Upper lobe of left lung (tissue), 6 donors: Measurements from ENCODE around the gene RNF38. TPM values are rescaled to one million over a fixed set of nuclear protein-coding genes. Genes with fewer than 3 reads are reported as not detected.
"Not testable (repeated sequence)": the region's sequence is repeated elsewhere in the genome, so short reads cannot be mapped to it uniquely, and the experiment has no call there.

Experiments
- ATAC-seq, 2 donors: fragments of 200-7000 bp; cut with Tn5 transposase; one replicate each; pipeline ENCODE4 v1.9.1; 2022; ENCODE audit warnings: mild to moderate bottlenecking in 2 of 2, moderate library complexity in 2 of 2; ENCODE audit not compliant: low FRiP score in 2 of 2
- DNase-seq, 2 donors: peaks; one replicate each; pipeline ENCODE4 v3.0.0-alpha.2; 2019 to 2020
- H3K27ac ChIP-seq, 4 donors: fragments of 200-600 bp; sonication (generic); one replicate each; pipeline ENCODE4 v1.5.1; 2016 to 2019
- H3K27me3 ChIP-seq, 4 donors: fragments of 200-600 bp; sonication (generic); one replicate each; pipeline ENCODE4 v1.5.1; 2017 to 2019
- H3K36me3 ChIP-seq, 4 donors: fragments of 200-600 bp; sonication (generic); one replicate each; pipeline ENCODE4 v1.5.1; 2016 to 2019
- H3K4me1 ChIP-seq, 4 donors: fragments of 200-600 bp; sonication (generic); one replicate each; pipeline ENCODE4 v1.5.1; 2018 to 2019
- H3K4me3 ChIP-seq, 4 donors: fragments of 200-600 bp; sonication (generic); one replicate each; pipeline ENCODE4 v1.5.1; 2017 to 2019; ENCODE audit warnings: mild to moderate bottlenecking in 2 of 4, moderate library complexity in 1 of 4
- H3K9me3 ChIP-seq, 4 donors: fragments of 200-600 bp; sonication (generic); one replicate each; pipeline ENCODE4 v1.5.1; 2018 to 2019
- EP300 ChIP-seq, 4 donors: sonication (generic); formaldehyde crosslinking; IDR thresholded peaks; one replicate each; pipeline ENCODE4 v1.5.1; 2017; ENCODE audit warnings: antibody characterized with exemption in 4 of 4, control low read depth in 2 of 4
- POLR2A ChIP-seq, 4 donors: fragments of 450-650 bp; IDR thresholded peaks; one replicate each; pipeline ENCODE4 v1.5.1; 2016 to 2017; ENCODE audit warnings: antibody characterized with exemption in 4 of 4, mild to moderate bottlenecking in 2 of 4
- POLR2AphosphoS5 ChIP-seq, 2 donors: sonication (generic); formaldehyde crosslinking; IDR thresholded peaks; one replicate each; pipeline ENCODE4 v1.5.1; 2017; ENCODE audit warnings: antibody characterized with exemption in 2 of 2
- WGBS, 2 donors: methylation state at CpG; one replicate each; pipeline ENCODE4 v1.1.5; 2017 to 2018; 5-methylcytosine and 5-hydroxymethylcytosine counted together
- total RNA-seq, 6 donors: library from RNA; depleted of rRNA in 4 of 6; stranded (reverse); fragments of >200 nt in 4 of 6; gene quantifications; one replicate each; pipeline versions ENCODE4 v1.1.0 to v1.2.1, GENCODE V29; 2016 to 2021
- TF ChIP-seq, protein P1 (sequence below), 6 experiments: fragments of 450-650 bp in 4 of 6; fragments of 200-600 bp in 2 of 6; sonication (generic) in 2 of 6; IDR thresholded peaks; one replicate each; pipeline ENCODE4 v1.5.1; 2016 to 2019; ENCODE audit warnings: antibody characterized with exemption in 6 of 6
- donor health status: DM: no; HTN: no; CAD: no; lungs with moderate emphysema.
- donor health status: DM: no; HTN: yes; CAD: no; lungs with severe emphysema.

Gene RNF38
- total RNA-seq: 10 to 100 TPM; 17.4 to 41.9 (median 34.3) TPM

DNA sequence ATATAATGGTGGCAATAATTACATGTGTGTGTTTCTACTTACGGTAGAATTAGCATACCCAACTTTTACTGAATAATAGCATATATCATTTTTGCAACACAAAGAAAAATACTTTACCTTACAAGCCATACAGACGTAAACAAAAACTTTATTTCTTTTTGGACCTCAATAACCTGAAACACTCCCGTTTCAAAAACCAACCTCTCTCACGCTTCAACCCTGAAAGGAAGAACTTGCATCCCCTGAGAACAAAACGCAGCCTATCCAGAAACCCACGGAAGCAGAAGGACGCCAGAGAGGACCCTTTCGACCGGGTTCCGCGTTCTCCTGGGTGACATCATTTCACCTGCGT, at the start of gene RNF38:
Gene RNF38, minus strand, starts transcription at position 290 of the 352 bp plus-strand sequence. Its CDS starts 161 bp downstream, at position 129.
- Histone ChIP-seq H3K27ac (peak within 1 kb of the TSS; percentile 93 to 97 (median 96)), H3K36me3 (peaks cover 0 to 6% (median 0%) of the 10 kb centered on the region in 4 donors), H3K4me1 (peaks cover 16 to 33% (median 21%) of the 10 kb centered on the region in 4 donors), H3K27me3 (no peaks in the 10 kb centered on the region), H3K9me3 (no peaks in the 10 kb centered on the region), H3K4me3 (peak within 1 kb of the TSS; percentile 63 to 94 (median 90))
- no peak for ATAC-seq
- no peak for DNase-seq
- no peak for TF ChIP-seq POLR2A (IDR thresholded peaks at IDR 0.05)
- no peak for TF ChIP-seq POLR2AphosphoS5 (IDR thresholded peaks at IDR 0.05)
- TF ChIP-seq, protein P1, sequence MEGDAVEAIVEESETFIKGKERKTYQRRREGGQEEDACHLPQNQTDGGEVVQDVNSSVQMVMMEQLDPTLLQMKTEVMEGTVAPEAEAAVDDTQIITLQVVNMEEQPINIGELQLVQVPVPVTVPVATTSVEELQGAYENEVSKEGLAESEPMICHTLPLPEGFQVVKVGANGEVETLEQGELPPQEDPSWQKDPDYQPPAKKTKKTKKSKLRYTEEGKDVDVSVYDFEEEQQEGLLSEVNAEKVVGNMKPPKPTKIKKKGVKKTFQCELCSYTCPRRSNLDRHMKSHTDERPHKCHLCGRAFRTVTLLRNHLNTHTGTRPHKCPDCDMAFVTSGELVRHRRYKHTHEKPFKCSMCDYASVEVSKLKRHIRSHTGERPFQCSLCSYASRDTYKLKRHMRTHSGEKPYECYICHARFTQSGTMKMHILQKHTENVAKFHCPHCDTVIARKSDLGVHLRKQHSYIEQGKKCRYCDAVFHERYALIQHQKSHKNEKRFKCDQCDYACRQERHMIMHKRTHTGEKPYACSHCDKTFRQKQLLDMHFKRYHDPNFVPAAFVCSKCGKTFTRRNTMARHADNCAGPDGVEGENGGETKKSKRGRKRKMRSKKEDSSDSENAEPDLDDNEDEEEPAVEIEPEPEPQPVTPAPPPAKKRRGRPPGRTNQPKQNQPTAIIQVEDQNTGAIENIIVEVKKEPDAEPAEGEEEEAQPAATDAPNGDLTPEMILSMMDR (IDR thresholded peaks at IDR 0.05): no peak
- TF ChIP-seq EP300 (IDR thresholded peaks at IDR 0.05): no peak
- 0 to 1% methylated on average over 12 of the region's 12 CpGs for WGBS, 2 donors

DNA sequence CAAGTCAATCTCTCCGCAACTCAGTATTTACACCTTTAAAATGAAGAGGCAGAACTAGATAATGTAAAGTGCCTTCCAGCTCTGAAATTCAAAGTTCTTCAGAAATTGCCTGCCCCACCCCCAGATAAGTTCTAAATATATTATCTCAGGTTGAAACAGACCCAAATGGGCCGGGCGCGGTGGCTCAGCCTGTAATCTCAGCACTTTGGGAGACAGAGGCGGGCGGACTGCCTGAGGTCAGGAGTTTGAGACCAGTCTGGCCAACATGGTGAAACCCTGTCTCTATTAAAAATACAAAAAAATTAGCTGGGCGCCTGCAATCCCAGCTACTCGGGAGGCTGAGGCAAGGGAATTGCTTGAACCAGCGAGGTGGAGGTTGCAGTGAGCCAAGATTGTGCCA, 48.5 kb upstream of the RNF38 start:
- not testable (repeated sequence) for H3K27me3 ChIP-seq, H3K9me3 ChIP-seq, H3K36me3 ChIP-seq, H3K4me1 ChIP-seq, H3K27ac ChIP-seq, ATAC-seq, DNase-seq, H3K4me3 ChIP-seq
- WGBS, 2 donors: 89 to 92% methylated on average over 9 of the region's 9 CpGs

DNA sequence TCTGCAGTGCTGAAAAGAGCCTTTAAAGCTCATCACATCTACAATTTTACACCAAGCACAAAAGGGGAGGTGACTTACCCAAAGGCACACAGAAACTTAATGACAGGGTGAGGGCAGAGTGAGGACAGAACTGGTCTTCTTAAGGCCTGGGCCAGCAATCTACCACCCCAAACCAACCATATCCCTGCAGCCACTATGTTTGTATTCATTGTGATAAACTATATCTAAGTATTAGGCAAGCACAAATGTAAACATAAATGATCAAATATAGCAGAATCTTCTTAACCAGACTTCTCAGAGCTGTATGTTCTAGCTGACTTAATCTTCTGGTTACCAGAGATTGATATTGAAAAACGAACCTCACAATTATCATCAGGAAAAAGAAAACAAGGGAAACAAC, 47.9 kb upstream of the RNF38 start:
- TF ChIP-seq POLR2AphosphoS5 (IDR thresholded peaks at IDR 0.05) (no peak), EP300 (IDR thresholded peaks at IDR 0.05) (no peak), POLR2A (IDR thresholded peaks at IDR 0.05) (no peak)
- TF ChIP-seq, protein P1 (IDR thresholded peaks at IDR 0.05): no peak

DNA sequence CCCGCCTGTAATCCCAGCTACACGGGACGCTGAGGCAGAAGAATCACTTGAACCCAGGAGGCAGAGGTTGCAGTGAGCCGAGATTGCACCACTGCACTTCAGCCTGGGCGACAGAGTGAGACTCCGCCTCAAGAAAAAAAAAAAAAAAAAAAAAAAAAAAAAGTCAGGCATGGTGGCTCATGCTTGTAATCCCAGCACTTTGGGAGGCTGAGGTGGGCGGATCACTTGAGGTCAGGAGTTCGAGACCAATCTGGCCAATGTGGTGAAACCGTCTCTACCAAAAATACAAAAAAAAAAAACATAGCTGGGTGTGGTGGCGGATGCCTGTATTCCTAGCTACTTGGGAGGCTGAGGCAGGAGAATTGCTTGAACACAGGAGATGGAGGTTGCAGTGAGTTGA, 46.6 kb upstream of the RNF38 start:
- not testable (repeated sequence) for ATAC-seq, DNase-seq, H3K27me3 ChIP-seq, H3K4me3 ChIP-seq, H3K27ac ChIP-seq, H3K36me3 ChIP-seq, H3K9me3 ChIP-seq
- 86 to 94% methylated on average over 9 to 10 of the region's 10 CpGs for WGBS, 2 donors
- peaks cover 3 to 11% (median 6%) of the 10 kb centered on the region in 4 donors for H3K4me1 ChIP-seq

More for the DNA sequence above, 47.9 kb upstream of the RNF38 start:
- Histone ChIP-seq H3K4me3 (no peak overlapping the region), H3K27ac (no peak overlapping the region), H3K4me1 (peaks cover 0 to 5% (median 2%) of the 10 kb centered on the region in 4 donors), H3K9me3 (no peaks in the 10 kb centered on the region), H3K27me3 (no peaks in the 10 kb centered on the region), H3K36me3 (no peaks in the 10 kb centered on the region)
- no peak for DNase-seq
- WGBS, 2 donors: 69 to 75% methylated on average over 1 of the region's 1 CpG
- ATAC-seq: no peak

DNA sequence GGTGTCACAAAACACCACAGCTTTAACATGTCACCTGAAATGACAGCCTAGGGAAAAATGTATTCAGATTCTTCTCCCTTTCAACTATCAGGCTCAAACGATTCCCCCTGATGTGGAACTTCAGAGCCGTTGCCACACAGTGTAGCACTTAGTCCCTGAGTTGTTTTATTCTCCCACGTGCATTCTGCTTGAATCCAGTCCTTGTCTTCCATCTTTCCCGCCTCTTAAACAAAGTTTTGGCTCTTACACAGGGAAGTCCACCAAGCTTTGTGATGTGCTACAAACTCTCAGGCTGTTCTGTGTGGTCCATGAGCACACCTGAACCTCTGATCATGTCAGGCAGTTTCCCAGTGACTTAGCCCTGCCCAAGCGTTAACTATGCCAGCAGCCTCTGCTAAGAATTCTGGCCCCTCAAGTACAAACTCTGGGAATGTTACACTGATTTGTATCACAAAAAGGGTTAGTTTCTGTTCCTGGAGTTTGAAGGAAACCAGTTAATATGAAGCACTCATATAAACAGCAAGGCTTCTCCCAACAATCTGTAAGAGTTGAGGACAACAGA, 45.8 kb upstream of the RNF38 start:
- Histone ChIP-seq H3K4me3 (no peak overlapping the region), H3K27me3 (no peaks in the 10 kb centered on the region), H3K27ac (no peak overlapping the region), H3K9me3 (no peaks in the 10 kb centered on the region), H3K36me3 (no peaks in the 10 kb centered on the region), H3K4me1 (peaks cover 3 to 11% (median 9%) of the 10 kb centered on the region in 4 donors)
- ATAC-seq (peak in 1 of 2 donors; percentile 30), DNase-seq (no peak)
- 68 to 85% methylated on average over 5 of the region's 5 CpGs for WGBS, 2 donors
- no peak for TF ChIP-seq POLR2AphosphoS5 (IDR thresholded peaks at IDR 0.05)
- no peak for TF ChIP-seq EP300 (IDR thresholded peaks at IDR 0.05)
- TF ChIP-seq POLR2A (IDR thresholded peaks at IDR 0.05): no peak
- TF ChIP-seq, protein P1 (IDR thresholded peaks at IDR 0.05): no peak

DNA sequence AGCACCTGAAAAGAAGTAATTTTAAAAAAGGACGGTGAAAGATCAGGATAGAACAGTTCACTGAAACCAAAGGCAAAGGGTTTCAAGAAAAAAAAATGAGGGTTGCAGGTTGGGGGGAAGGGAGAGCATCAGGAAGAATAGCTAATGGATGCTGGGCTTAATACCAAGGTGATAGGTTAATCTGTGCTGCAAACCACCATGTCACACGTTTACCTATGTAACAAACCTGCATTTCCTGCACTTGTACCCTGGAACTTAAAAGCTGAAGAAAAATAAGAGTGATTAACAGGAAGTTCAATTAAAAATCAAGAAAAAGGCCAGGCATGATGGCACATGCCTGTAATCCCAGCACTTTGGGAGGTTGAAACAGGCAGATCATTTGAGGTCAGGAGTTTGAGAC, 44.1 kb upstream of the RNF38 start:
- Histone ChIP-seq H3K4me3 (no peak overlapping the region), H3K36me3 (no peaks in the 10 kb centered on the region), H3K9me3 (no peaks in the 10 kb centered on the region), H3K27ac (no peak overlapping the region), H3K4me1 (peaks cover 3 to 11% (median 9%) of the 10 kb centered on the region in 4 donors), H3K27me3 (no peaks in the 10 kb centered on the region)
- TF ChIP-seq POLR2A (IDR thresholded peaks at IDR 0.05) (no peak), EP300 (IDR thresholded peaks at IDR 0.05) (no peak), POLR2AphosphoS5 (IDR thresholded peaks at IDR 0.05) (no peak)
- TF ChIP-seq, protein P1 (IDR thresholded peaks at IDR 0.05): no peak
- ATAC-seq: no peak
- 76 to 80% methylated on average over 2 of the region's 2 CpGs for WGBS, 2 donors
- no peak for DNase-seq
